Activated naive CD8-positive, alpha-beta T cell treated with anti-CD3 and anti-CD28 coated beads, Interleukin-2, amount 50 U/mL, for 16 hours (primary cell): ENCODE data around the gene CNNM4.

Experiments used
- DNase-seq: peaks from one replicate; pipeline ENCODE4 v3.0.0-alpha.2; 2020; ENCODE audit warnings: low read depth, low spot score

Gene CNNM4

GRCh38 chr2:96859099-96859649 is 98.5 kb downstream of the CNNM4 start:
- DNase-seq = no peak

- DNase-seq = no peak
These were observed 99.0 kb downstream of the CNNM4 start for GRCh38 chr2:96859681-96860064.

GRCh38 chr2:96860065-96861029 is 99.6 kb downstream of the CNNM4 start:
- no peak for DNase-seq

GRCh38 chr2:96861074-96861473 is 100.4 kb downstream of the CNNM4 start:
- no peak for DNase-seq
